ENCODE results near the gene FAM222B. TPM values are rescaled to one million over a fixed set of nuclear protein-coding genes. Genes with fewer than 3 reads are reported as not detected.
"Not testable (repeated sequence)": the region's sequence is repeated elsewhere in the genome, so short reads cannot be mapped to it uniquely, and the experiment has no call there.

FAM222B gene
- total RNA-seq, 2 experiments from 2014 or later = 18.6 to 21.5 TPM

- POLR2A ChIA-PET; H3K27me3 Mint-ChIP-seq; H3K9me3 Mint-ChIP-seq; H3K4me3 Mint-ChIP-seq; H3K36me3 Mint-ChIP-seq; H3K27ac Mint-ChIP-seq; CTCF ChIA-PET; DNase-seq; intact Hi-C loops (cut with micrococcal nuclease): not testable (repeated sequence)
- H3K4me1 Mint-ChIP-seq (ENCODE audit: low read depth) = peaks cover 13% of the 10 kb centered on the region
These were observed 47.6 kb downstream of the FAM222B start for GRCh38 chr17:28794846-28795441.

GRCh38 chr17:28792877-28793661 is 49.5 kb downstream of the FAM222B start:
- Mint-ChIP-seq H3K27ac (no peak overlapping the region), H3K4me1 (ENCODE audit: low read depth) (peaks cover 17% of the 10 kb centered on the region), H3K9me3 (no peaks in the 10 kb centered on the region), H3K36me3 (no peaks in the 10 kb centered on the region), H3K27me3 (no peaks in the 10 kb centered on the region), H3K4me3 (no peak overlapping the region)
- ChIA-PET CTCF (interaction anchor here (1.4 kb wide), 1 partner anchor 28 kb away, joined by 3 read pairs; no protein-coding TSS in a partner anchor), POLR2A (no interaction called here)
- intact Hi-C loops (cut with micrococcal nuclease) = no loop called here
- no peak for DNase-seq

- no peaks in the 10 kb centered on the region for H3K36me3 Mint-ChIP-seq
- ChIA-PET CTCF (interaction anchor here (0.6 to 1.4 kb wide), 2 partner anchors 24 to 38 kb away, joined by 3 to 6 read pairs; no protein-coding TSS in a partner anchor), POLR2A (interaction anchor here (1.1 kb wide), 1 partner anchor 22 kb away, joined by 8 read pairs; no protein-coding TSS in a partner anchor)
- H3K9me3 Mint-ChIP-seq = no peaks in the 10 kb centered on the region
- no peaks in the 10 kb centered on the region for H3K27me3 Mint-ChIP-seq
- no peak for DNase-seq
- no peak overlapping the region for H3K4me3 Mint-ChIP-seq
- H3K27ac Mint-ChIP-seq = no peak overlapping the region
- intact Hi-C loops (cut with micrococcal nuclease) = no loop called here
- peaks cover 14% of the 10 kb centered on the region for H3K4me1 Mint-ChIP-seq (ENCODE audit: low read depth)
These were observed 54.5 kb downstream of the FAM222B start for GRCh38 chr17:28788100-28788499.

GRCh38 chr17:28783161-28783560 is 59.4 kb downstream of the FAM222B start:
- no peaks in the 10 kb centered on the region for H3K27me3 Mint-ChIP-seq
- peaks cover 13% of the 10 kb centered on the region for H3K4me1 Mint-ChIP-seq (ENCODE audit: low read depth)
- ChIA-PET CTCF (no interaction called here), POLR2A (no interaction called here)
- DNase-seq = no peak
- intact Hi-C loops (cut with micrococcal nuclease) = no loop called here
- H3K27ac Mint-ChIP-seq = no peak overlapping the region
- no peak overlapping the region for H3K4me3 Mint-ChIP-seq
- H3K9me3 Mint-ChIP-seq = no peaks in the 10 kb centered on the region
- H3K36me3 Mint-ChIP-seq = peaks cover 12% of the 10 kb centered on the region

- Mint-ChIP-seq H3K4me1 (ENCODE audit: low read depth) (peaks cover 28% of the 10 kb centered on the region), H3K36me3 (peaks cover 12% of the 10 kb centered on the region)
- DNase-seq; H3K9me3 Mint-ChIP-seq; intact Hi-C loops (cut with micrococcal nuclease); H3K27me3 Mint-ChIP-seq; H3K27ac Mint-ChIP-seq; H3K4me3 Mint-ChIP-seq; POLR2A ChIA-PET: not testable (repeated sequence)
- CTCF ChIA-PET = interaction anchor here (2.0 kb wide), 1 partner anchor 29 kb away, joined by 6 read pairs; no protein-coding TSS in a partner anchor
These were observed 63.0 kb downstream of the FAM222B start for GRCh38 chr17:28779601-28780000.

GRCh38 chr17:28777178-28777577 is 65.4 kb downstream of the FAM222B start:
- Mint-ChIP-seq H3K27me3 (no peaks in the 10 kb centered on the region), H3K4me3 (no peak overlapping the region), H3K27ac (no peak overlapping the region), H3K36me3 (peaks cover 17% of the 10 kb centered on the region), H3K4me1 (ENCODE audit: low read depth) (peaks cover 37% of the 10 kb centered on the region), H3K9me3 (no peaks in the 10 kb centered on the region)
- ChIA-PET POLR2A (no interaction called here), CTCF (interaction anchor here (0.6 kb wide), 2 partner anchors 14 to 125 kb away, joined by 3 to 5 read pairs; no protein-coding TSS in a partner anchor)
- intact Hi-C loops (cut with micrococcal nuclease) = no loop called here
- DNase-seq = no peak

- Mint-ChIP-seq H3K4me3 (no peak overlapping the region), H3K4me1 (ENCODE audit: low read depth) (peaks cover 32% of the 10 kb centered on the region), H3K9me3 (no peaks in the 10 kb centered on the region), H3K27me3 (no peaks in the 10 kb centered on the region), H3K36me3 (peaks cover 10% of the 10 kb centered on the region), H3K27ac (no peak overlapping the region)
- DNase-seq = no peak
- intact Hi-C loops (cut with micrococcal nuclease) = no loop called here
- ChIA-PET CTCF (interaction anchor here (0.6 to 4.0 kb wide), 8 partner anchors 11 to 184 kb away, joined by 3 to 38 read pairs (median 4); no protein-coding TSS in a partner anchor), POLR2A (interaction anchor here (0.6 to 1.3 kb wide), 5 partner anchors 11 to 175 kb away, joined by 3 to 5 read pairs (median 4); partner anchors contain the start of gene DHRS13)
These were observed 68.4 kb downstream of the FAM222B start for GRCh38 chr17:28774206-28774605.

GRCh38 chr17:28773736-28774135 is 68.9 kb downstream of the FAM222B start:
- CTCF ChIA-PET = interaction anchor here (0.6 to 4.0 kb wide), 6 partner anchors 10 to 185 kb away, joined by 3 to 38 read pairs (median 4); no protein-coding TSS in a partner anchor

GRCh38 chr17:28765038-28765437 is 77.6 kb downstream of the FAM222B start:
- intact Hi-C loops (cut with micrococcal nuclease) = no loop called here
- no peaks in the 10 kb centered on the region for H3K9me3 Mint-ChIP-seq
- no peak overlapping the region for H3K4me3 Mint-ChIP-seq
- peaks cover 23% of the 10 kb centered on the region for H3K4me1 Mint-ChIP-seq (ENCODE audit: low read depth)
- H3K36me3 Mint-ChIP-seq = peaks cover 11% of the 10 kb centered on the region
- DNase-seq = no peak
- POLR2A ChIA-PET = interaction anchor here (1.5 to 3.9 kb wide), 3 partner anchors 18 to 45 kb away, joined by 4 to 23 read pairs (median 8); partner anchors contain the start of gene NEK8
- H3K27me3 Mint-ChIP-seq = no peaks in the 10 kb centered on the region
- H3K27ac Mint-ChIP-seq = peak overlapping the region; percentile 43
- CTCF ChIA-PET = interaction anchor here (0.7 to 7.6 kb wide), 18 partner anchors 16 to 352 kb away, joined by 3 to 122 read pairs (median 12); partner anchors contain the start of genes FAM222B, FLOT2, NEK8 and TLCD1

More at GRCh38 chr17:28773736-28774135, 68.9 kb downstream of the FAM222B start:
- Mint-ChIP-seq H3K27ac (peak overlapping the region; percentile 4), H3K27me3 (no peaks in the 10 kb centered on the region), H3K4me1 (ENCODE audit: low read depth) (peaks cover 27% of the 10 kb centered on the region), H3K36me3 (peaks cover 6% of the 10 kb centered on the region), H3K9me3 (no peaks in the 10 kb centered on the region), H3K4me3 (no peak overlapping the region)
- POLR2A ChIA-PET = interaction anchor here (0.6 to 1.3 kb wide), 5 partner anchors 11 to 176 kb away, joined by 3 to 5 read pairs (median 4); partner anchors contain the start of gene DHRS13
- no peak for DNase-seq
- intact Hi-C loops (cut with micrococcal nuclease) = no loop called here

- DNase-seq = peak; percentile 84
- no peaks in the 10 kb centered on the region for H3K9me3 Mint-ChIP-seq
- CTCF ChIA-PET = interaction anchor here (0.6 to 7.6 kb wide), 65 partner anchors 8 to 382 kb away, joined by 3 to 122 read pairs (median 6); partner anchors contain the start of genes BLTP2, DHRS13, FAM222B and FLOT2
- H3K4me3 Mint-ChIP-seq = no peak overlapping the region
- H3K27ac Mint-ChIP-seq = peak overlapping the region; percentile 73
- H3K27me3 Mint-ChIP-seq = no peaks in the 10 kb centered on the region
- intact Hi-C loops (cut with micrococcal nuclease) = loop anchor here (1.0 to 5.0 kb wide), 5 partner anchors 37 to 153 kb away; partner anchors contain the start of genes DHRS13 and FAM222B
- POLR2A ChIA-PET = interaction anchor here (1.0 to 3.9 kb wide), 8 partner anchors 17 to 493 kb away, joined by 4 to 23 read pairs (median 7); partner anchors contain the start of genes FAM222B, NEK8 and RPL23A
- peaks cover 23% of the 10 kb centered on the region for H3K4me1 Mint-ChIP-seq (ENCODE audit: low read depth)
- peaks cover 17% of the 10 kb centered on the region for H3K36me3 Mint-ChIP-seq
These were observed 78.8 kb downstream of the FAM222B start for GRCh38 chr17:28763804-28764266.

GRCh38 chr17:28763137-28763799 is 79.3 kb downstream of the FAM222B start:
- H3K36me3 Mint-ChIP-seq = peaks cover 18% of the 10 kb centered on the region
- peak overlapping the region; percentile 73 for H3K27ac Mint-ChIP-seq
- no peaks in the 10 kb centered on the region for H3K9me3 Mint-ChIP-seq
- H3K27me3 Mint-ChIP-seq = no peaks in the 10 kb centered on the region
- peaks cover 23% of the 10 kb centered on the region for H3K4me1 Mint-ChIP-seq (ENCODE audit: low read depth)
- ChIA-PET POLR2A (interaction anchor here (0.8 to 3.9 kb wide), 10 partner anchors 10 to 493 kb away, joined by 4 to 23 read pairs (median 6); partner anchors contain the start of genes FAM222B, NEK8 and RPL23A), CTCF (interaction anchor here (0.6 to 7.6 kb wide), 63 partner anchors 8 to 354 kb away, joined by 3 to 122 read pairs (median 6); partner anchors contain the start of genes BLTP2, DHRS13, FAM222B and FLOT2)
- no peak for DNase-seq
- intact Hi-C loops (cut with micrococcal nuclease) = loop anchor here (1.0 to 5.0 kb wide), 5 partner anchors 36 to 154 kb away; partner anchors contain the start of genes DHRS13 and FAM222B
- no peak overlapping the region for H3K4me3 Mint-ChIP-seq

All from activated CD4-positive, alpha-beta memory T cell treated with anti-CD3 and anti-CD28 coated beads for 36 hours (primary cell).